GM18951 (cell line): ENCODE results near the gene NLRC5.
"Not testable (repeated sequence)": the region's sequence is repeated elsewhere in the genome, so short reads cannot be mapped to it uniquely, and the experiment has no call there.

Source experiments
- POLR2A ChIP-seq: IDR thresholded peaks from 4 replicates; pipeline ENCODE4 v1.6.1; 2011; ENCODE audit warnings: mild to moderate bottlenecking; ENCODE audit not compliant: insufficient read length, insufficient read depth; ENCODE audit errors: extremely low read depth
- in situ Hi-C: fragments of 300-500 bp; cut with MboI; formaldehyde crosslinking; loops from one replicate; pipeline ENCODE4 v1.12.0; 2022; ENCODE audit warnings: low sequenced_read_pairs, mixed read lengths, inconsistent platforms; ENCODE audit not compliant: unreplicated experiment

NLRC5 gene

DNA sequence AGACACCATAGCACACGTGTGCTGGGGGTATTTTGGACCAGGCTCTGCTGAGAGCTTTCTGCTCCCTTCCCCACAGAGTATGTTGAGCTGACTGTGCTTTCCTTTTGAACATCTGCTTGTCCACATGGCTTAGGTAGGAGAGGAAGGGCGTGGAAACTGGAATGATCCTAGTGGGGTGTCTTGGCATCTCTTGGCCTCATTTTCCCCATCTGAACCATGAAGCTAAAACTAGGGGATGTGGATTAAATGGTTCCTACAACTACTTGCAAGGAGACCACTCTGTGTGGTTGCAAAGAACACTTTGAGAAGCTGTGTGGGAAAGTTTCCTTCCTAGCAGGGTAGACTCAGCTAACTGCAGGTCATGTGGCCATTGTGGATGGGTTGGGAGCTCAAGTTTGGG is 6.7 kb upstream of the NLRC5 start:
- no peak for TF ChIP-seq POLR2A
- in situ Hi-C loops, result no loop called here

DNA sequence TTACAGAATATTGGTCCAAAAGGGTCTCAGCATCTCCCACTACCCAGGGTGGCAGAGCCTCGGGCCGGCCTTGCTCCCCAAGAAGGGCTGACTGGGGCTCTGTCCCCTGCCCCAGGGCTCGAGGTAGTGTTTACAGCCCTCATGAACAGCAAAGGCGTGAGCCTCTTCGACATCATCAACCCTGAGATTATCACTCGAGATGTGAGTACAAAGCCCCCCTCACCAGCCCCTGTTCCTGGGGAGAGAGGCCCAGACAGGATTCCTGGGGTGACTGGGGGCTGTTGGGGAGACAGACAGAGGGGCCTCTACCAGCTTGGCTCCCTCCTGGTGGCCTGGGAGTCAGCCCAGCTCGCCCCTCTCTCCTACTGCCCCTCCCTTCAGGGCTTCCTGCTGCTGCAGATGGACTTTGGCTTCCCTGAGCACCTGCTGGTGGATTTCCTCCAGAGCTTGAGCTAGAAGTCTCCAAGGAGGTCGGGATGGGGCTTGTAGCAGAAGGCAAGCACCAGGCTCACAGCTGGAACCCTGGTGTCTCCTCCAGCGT is 6.1 kb upstream of the NLRC5 start:
- TF ChIP-seq POLR2A, result no peak

DNA sequence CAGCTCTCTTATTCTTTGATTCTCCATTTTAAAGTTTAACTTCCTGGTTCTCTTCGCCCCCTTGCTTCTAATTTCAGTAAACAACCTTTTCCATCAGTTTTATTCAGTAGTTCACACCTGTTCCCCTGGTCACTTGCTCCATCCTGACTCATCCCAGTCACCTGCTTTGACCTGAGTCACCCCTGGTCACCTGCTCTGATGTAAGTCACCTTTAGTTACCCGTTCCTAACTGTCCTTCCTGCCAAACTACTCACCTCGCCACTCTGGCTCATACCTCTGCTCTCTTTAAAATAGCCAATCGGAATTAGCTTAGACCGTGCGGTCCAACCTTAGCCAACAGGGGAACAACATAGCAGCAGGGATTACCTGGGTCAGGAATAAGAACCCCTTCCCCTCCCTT is 4.7 kb upstream of the NLRC5 start:
- TF ChIP-seq POLR2A, result no peak
- in situ Hi-C loops, result no loop called here

More for the DNA sequence above, 6.1 kb upstream of the NLRC5 start:
- in situ Hi-C loops, result no loop called here

DNA sequence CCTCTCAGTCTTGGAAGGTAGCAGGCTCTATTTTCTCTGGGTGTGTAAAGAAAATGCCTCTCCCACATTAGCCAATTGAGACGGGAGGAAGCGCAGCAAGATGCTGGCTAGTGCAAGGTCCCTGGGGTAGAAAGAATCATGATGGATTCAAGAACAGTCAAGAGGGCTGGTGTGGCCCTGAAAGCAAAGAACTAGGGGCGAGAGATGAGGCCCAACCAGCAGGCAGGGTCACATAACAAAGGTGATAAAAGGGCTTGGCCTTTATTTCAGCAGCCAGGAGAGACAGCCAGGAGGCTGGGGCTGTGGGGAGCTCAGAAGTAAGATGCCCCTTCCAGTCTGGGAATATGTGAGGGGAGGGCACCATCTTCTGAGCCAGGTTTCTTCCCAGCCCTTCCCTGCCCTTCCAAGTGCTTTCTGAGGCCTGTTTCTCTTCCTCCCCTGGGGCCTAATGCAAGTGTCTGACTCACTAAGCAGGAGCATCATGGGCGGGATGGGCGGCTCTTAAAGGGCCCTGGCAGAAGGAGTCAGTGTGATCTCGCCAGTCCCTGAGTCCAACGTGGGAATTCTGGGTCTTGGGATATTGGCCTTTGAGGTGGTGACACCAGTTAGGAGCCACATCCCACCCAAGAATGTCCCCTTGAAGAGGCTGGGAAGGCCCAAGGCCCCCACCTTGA is 3.9 kb upstream of the NLRC5 start:
- in situ Hi-C loops, result no loop called here
- no peak for TF ChIP-seq POLR2A

DNA sequence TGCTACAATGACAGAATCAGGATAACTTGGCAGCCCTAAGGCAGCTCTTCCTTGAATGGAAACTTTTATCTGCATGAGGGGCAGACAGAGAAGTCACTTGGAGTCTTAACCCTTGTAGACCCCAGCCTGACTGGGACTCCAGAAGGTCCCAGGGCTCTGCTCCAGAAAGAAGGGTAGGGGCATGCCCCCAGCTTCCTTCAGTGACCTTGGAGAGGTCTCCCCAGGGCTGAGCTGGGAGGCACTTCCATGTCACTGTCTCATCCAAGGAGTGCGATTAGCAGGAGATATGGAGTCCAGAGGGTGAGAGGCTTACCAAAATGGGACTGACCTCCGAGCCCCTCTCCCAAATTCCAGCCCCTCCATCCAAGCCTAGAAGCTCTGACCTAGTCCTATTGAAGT is 3.4 kb upstream of the NLRC5 start:
- in situ Hi-C loops, result no loop called here
- TF ChIP-seq POLR2A, result no peak

DNA sequence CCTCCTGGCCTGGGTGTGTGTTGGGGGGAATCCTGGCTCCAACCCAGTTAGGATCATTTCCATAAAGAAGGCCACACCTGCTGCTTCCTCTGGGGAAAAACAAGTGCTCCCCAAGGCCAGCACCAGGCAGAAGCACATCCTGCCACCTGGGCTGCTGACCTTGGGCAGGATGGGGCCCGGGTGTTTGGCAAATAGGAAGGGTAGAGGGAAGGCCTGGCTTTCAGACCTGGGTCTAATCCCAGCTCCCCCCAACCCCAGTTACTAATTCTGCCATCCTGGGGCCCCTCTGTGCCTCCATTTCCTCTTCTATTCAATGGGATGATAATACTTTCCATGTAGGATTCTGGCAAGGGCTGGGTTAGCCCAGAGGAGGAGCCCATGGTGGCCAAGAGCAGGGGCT is 3.0 kb upstream of the NLRC5 start:
- in situ Hi-C loops, result no loop called here
- TF ChIP-seq POLR2A, result no peak

DNA sequence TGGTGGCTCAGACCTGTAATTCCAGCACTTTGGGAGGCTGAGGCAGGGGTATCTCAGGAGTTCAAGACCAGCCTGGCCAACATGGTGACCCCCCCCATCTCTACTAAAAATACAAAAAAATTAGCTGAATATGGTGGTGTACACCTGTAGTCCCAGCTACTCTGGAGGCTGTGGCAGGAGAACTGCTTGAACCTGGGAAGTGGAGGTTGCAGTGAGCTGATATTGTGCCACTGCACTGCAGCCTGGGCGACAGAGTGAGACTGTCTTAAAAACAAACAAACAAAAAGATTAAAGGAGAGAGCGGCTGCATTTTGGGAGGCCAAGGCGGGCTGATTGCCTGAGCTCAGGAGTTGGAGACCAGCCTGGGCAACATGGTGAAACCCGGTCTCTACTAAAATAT is 2.4 kb upstream of the NLRC5 start:
- in situ Hi-C loops, result not testable (repeated sequence)

DNA sequence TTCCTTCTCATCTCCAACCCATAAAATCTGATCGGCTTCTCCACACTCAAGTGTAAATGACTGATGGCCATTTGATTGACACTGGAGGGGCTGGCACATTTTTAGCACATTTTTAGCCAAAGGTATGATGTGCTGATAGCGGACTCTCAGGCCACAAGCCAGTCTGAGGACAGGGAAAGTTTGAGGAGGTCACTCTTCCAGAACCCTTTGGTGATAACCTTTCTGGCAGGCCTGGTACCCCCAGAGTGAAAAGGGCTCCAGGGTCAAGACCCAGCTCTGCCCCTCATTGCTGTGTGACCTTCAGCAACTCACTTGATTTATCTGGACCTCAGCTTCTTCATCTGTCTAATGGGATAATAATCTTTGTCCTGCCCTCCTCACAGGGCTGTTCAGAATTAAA is 1.7 kb upstream of the NLRC5 start:
- TF ChIP-seq POLR2A, result no peak
- in situ Hi-C loops, result no loop called here

DNA sequence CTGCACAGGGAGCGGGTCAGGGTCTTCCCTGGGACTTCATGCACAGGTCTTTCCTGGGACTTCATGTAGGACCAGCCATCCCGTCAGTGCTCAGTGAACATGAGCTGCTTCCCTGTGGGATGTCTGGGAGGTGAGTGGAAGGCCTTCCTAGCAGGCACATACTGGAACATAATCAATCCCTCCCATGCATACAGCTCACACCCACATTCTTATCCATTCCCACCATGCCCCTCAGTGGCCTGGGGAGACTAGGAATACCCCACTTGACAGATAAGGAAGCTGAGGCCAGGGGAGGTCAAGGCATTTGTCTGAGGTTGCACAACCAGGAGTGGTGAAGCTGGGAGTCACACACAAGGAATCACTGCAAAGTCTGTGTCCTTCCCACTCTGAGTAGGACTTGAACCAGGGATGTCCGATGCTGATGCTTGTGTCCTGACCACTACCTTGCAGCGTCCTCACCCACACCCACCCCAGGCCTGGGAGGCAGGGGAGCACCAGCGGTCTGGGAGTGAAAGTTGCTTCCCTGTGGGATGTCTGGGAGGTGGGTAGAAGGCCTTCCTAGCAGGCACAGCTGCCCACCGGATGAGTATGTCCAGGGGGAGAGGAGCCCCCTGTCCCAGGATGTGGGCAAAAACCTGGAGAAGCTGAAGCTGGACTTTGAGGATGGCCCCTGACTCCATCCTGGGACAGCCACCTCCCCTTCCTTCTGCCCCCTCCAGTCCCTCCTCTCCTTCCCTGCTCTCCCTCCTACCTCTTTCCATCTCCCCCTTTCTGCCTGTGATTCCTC is 1.0 kb upstream of the NLRC5 start:
- no peak for TF ChIP-seq POLR2A
- in situ Hi-C loops, result no loop called here

DNA sequence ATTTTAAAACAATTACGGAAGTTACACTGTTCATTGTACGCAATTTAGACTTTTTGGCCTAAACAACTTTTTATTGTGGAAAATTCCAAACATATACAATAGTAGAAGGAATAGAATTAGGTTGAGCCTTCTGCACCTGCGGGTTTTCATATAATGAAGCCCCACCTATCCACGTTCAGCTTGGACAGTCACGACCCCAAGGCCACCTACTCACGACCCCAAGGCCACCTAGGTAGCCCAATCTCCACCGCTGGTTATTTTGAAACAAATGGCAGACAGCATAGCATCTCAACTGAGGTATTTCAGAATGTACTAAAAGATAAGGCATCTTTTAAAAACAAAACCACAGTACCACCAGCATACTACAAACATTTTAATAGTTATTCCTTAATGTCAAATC is 631 bp downstream of the NLRC5 start:
- in situ Hi-C loops, result no loop called here
- TF ChIP-seq POLR2A, result no peak

DNA sequence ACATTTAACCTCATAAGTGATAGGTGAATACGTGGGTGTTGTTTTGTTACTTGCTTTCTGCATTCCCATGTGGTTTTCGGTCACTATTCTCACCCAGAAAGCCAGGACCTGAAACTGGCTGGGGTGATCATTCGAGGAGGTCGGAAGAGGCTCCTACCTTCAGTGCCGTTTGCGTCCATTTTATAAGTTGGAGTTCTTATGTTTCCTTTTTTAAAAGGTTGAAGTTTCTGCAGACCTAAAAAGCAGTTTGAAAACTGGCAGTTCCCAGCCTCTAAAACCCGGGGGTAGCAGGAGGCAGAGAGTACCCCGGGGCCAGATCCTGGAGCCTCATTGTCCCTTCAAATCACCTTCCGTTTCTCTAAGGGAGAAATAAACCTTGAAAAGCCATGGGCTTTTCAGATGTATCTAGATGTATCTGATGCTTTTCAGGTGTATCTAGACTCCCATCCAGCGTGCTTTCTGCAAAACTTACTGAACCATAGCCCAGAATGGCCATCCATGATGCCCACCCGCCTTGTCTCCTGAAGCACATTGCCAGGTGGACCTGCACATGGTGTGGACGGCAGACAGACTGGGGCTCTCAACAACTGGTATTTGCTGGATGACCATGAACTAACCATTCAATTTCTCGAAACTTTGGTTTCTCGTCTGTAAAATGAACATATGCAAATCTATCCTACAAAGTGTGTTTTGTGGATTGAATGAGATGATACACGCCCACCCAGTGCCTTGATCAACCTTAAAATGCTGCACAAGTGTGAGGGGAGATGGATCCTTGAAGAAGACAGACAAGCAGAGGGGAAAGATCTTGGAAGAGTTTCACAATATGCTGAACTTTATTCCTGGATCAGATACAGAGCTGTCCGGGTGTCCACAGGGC is 1.3 kb downstream of the NLRC5 start:
- in situ Hi-C loops, result no loop called here
- TF ChIP-seq POLR2A, result peak; percentile 29

DNA sequence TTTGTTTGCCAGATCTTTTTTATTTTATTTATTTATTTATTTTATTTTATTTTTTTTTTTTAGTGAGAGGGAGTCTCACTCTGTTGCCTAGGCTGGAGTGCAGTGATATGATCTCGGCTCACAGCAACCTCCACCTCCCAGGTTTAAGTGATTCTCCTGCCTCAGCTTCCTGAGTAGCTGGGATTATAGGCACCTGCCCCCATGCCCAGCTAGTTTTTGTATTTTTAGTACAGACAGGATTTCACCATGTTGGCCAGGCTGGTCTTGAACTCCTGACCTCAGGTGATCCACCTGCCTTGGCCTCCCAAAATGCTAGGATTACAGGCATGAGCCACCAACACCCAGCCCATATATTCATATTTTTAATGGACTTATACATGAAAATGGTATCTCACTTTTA is 3.1 kb downstream of the NLRC5 start:
- in situ Hi-C loops, result not testable (repeated sequence)

DNA sequence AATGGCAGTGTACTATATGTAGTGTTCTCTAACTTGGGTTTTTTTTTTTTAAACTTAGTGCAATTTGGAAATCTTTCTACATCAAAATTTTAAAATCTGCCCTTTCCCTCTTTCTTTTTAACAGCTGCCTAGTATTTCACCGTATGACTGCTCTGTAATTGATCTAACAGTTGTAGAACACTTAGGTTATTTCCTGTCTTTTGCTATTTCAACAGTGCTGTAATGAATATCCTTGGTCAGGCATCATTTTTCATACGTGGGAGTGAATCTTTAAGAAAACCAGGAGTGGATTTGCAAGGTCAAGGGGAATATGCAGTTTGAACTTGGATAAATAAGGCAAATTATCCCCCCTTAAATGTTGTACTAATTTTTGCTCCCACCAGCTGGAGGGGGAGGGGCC is 3.8 kb downstream of the NLRC5 start:
- TF ChIP-seq POLR2A, result no peak

DNA sequence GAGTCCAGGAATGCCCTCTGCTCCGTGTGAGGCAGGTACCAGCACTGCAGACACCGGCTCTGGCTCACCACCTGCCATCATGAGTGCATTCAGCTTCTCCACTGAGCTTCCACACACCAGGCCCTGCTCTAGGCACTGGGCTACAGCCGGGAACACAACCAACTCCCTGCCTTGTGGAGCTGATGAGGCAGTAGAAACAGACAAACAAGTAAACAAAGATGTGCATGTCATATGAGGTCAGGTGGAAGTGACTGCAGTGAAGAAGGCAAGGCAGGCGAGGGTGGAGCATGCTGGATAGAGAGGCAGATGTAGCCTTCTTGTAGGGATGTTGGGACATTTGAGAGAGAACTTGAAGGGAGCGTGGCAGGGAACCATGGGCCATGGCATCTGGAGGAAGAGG is 5.0 kb downstream of the NLRC5 start:
- no peak for TF ChIP-seq POLR2A
- in situ Hi-C loops, result no loop called here

More for the DNA sequence above, 3.8 kb downstream of the NLRC5 start:
- in situ Hi-C loops, result no loop called here
